Measurements from ENCODE around the gene CTNND1.
A peak's percentile ranks its signal among the peaks of the same experiment; 100 is the strongest.

CTNND1 gene

DNA sequence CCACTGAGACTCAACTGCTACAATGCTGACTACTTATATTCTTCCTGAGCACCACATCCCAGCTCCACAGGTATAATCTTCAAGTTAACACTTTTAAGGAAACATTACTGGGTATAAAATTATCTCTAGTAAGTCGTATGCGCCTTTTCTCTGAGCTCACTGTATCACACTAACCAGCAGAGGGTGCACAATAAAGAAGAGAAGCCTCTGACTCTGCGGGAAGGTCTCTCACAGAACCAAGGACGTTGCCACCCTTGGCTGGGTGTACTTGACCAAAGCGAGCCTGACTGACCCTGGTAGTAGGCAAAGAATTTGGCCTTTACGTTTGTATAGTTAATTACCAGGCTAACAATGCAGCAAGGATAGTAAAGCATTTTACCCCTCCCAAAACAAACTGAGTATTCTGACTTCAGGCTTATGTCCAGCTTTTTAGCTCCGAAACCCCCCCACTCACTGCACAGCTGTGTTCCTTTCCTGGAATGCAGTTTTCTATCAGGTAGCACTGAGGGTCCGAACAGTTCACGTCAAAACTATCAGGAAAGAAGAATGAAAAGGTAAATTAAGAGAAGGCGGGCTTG lies 9.8 kb upstream of the CTNND1 start, which contains the start of gene BTBD18:
TSS of gene BTBD18 (minus strand) at position 144 of the 578 bp plus-strand sequence. CDS start 631 bp downstream, outside the sequence.
- DNase-seq (ENCODE audit: extremely low spot score) = peak; percentile 46
- POLR2A ChIA-PET = interaction anchor here (0.8 to 2.9 kb wide), 5 partner anchors 9 to 49 kb away, joined by 3 to 12 read pairs (median 4); partner anchors contain the start of genes CTNND1, MED19, SELENOH and TMX2
- TF ChIP-seq, protein P1, sequence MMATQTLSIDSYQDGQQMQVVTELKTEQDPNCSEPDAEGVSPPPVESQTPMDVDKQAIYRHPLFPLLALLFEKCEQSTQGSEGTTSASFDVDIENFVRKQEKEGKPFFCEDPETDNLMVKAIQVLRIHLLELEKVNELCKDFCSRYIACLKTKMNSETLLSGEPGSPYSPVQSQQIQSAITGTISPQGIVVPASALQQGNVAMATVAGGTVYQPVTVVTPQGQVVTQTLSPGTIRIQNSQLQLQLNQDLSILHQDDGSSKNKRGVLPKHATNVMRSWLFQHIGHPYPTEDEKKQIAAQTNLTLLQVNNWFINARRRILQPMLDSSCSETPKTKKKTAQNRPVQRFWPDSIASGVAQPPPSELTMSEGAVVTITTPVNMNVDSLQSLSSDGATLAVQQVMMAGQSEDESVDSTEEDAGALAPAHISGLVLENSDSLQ (IDR thresholded peaks at IDR 0.05) = no peak
- TF ChIP-seq CTBP1 (IDR thresholded peaks at IDR 0.05; ENCODE audit: borderline replicate concordance) (no peak), L3MBTL2 (conservative IDR thresholded peaks at IDR 0.05) (no peak), ZNF384 (IDR thresholded peaks at IDR 0.05) (no peak), NFRKB (IDR thresholded peaks at IDR 0.05) (no peak), ELF4 (IDR thresholded peaks at IDR 0.05) (no peak), FOXA1 (IDR thresholded peaks at IDR 0.05) (no peak), FOXM1 (IDR thresholded peaks at IDR 0.05; ENCODE audit: borderline replicate concordance) (no peak), HDGF (IDR thresholded peaks at IDR 0.05; ENCODE audit: borderline replicate concordance) (no peak), SP1 (IDR thresholded peaks at IDR 0.05) (no peak), LEF1 (IDR thresholded peaks at IDR 0.05; ENCODE audit: borderline replicate concordance) (no peak), ARNT (IDR thresholded peaks at IDR 0.05) (no peak)
- CTCF ChIA-PET = interaction anchor here (0.9 to 2.3 kb wide), 4 partner anchors 9 to 49 kb away, joined by 3 to 33 read pairs (median 8); partner anchors contain the start of genes CTNND1 and SELENOH

DNA sequence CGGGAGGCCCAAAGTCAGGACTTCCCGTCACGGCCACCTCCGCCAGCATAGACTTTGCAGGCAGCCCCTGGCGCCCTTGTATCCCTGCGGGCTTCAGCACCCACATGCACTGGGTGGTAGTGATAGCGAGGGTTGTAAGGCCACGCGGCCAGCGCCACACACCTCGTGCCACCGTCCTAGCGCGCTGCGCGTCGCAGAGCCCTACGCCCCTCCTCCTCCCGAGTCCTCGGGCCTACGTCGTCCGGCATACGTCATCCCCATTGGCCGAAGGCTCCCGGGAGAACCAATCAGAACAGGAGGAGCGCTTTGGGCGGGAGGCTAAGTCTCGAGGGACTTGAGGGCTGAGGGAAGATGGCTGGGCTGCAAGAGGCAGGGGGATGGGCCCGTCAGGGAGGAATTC lies 8.6 kb upstream of the CTNND1 start:
- no peak for TF ChIP-seq CTBP1 (IDR thresholded peaks at IDR 0.05; ENCODE audit: borderline replicate concordance)
- no peak for TF ChIP-seq FOXM1 (IDR thresholded peaks at IDR 0.05; ENCODE audit: borderline replicate concordance)
- TF ChIP-seq, protein P1 (IDR thresholded peaks at IDR 0.05) = no peak
- no peak for TF ChIP-seq ZNF384 (IDR thresholded peaks at IDR 0.05)
- no peak for TF ChIP-seq FOXA1 (IDR thresholded peaks at IDR 0.05)
- TF ChIP-seq ARNT (IDR thresholded peaks at IDR 0.05) = no peak
- TF ChIP-seq LEF1 (IDR thresholded peaks at IDR 0.05; ENCODE audit: borderline replicate concordance) = no peak
- TF ChIP-seq HDGF (IDR thresholded peaks at IDR 0.05; ENCODE audit: borderline replicate concordance) = no peak
- no peak for TF ChIP-seq SUZ12 (IDR thresholded peaks at IDR 0.05)
- no peak for TF ChIP-seq L3MBTL2 (conservative IDR thresholded peaks at IDR 0.05)
- no peak for TF ChIP-seq FOXK2 (IDR thresholded peaks at IDR 0.05)
- no peak for TF ChIP-seq NFRKB (IDR thresholded peaks at IDR 0.05)
- POLR2A ChIA-PET = interaction anchor here (2.9 kb wide), 1 partner anchor 11 kb away, joined by 12 read pairs; the partner anchor contains the start of gene SELENOH
- DNase-seq (ENCODE audit: extremely low spot score) = no peak
- CTCF ChIA-PET = interaction anchor here (2.2 kb wide), 1 partner anchor 48 kb away, joined by 33 read pairs; no protein-coding TSS in a partner anchor

DNA sequence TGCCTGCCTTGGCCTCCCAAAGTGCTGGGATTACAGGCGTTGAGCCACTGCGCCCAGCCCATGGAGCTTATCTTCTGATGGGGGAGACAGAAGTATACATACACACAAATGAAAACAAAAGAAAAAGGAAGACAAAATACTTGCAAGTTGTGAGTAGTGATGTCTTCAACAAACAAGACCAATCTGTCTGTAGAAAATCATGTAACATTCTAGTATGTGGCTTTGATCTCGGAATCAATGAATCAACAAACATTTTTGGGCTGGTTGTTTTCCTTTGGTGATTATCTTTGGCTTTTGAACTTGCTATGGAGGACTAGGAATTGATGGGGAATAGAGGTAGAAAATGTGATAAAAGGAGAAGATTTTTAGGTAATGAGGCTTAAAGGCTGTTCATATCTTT lies 3.4 kb upstream of the CTNND1 start:
- ChIA-PET CTCF (interaction anchor here (1.6 kb wide), 1 partner anchor 42 kb away, joined by 5 read pairs; no protein-coding TSS in a partner anchor), POLR2A (no interaction called here)
- DNase-seq (ENCODE audit: extremely low spot score) = no peak
- TF ChIP-seq, protein P1 (IDR thresholded peaks at IDR 0.05) = no peak
- TF ChIP-seq FOXA1 (IDR thresholded peaks at IDR 0.05) = no peak

DNA sequence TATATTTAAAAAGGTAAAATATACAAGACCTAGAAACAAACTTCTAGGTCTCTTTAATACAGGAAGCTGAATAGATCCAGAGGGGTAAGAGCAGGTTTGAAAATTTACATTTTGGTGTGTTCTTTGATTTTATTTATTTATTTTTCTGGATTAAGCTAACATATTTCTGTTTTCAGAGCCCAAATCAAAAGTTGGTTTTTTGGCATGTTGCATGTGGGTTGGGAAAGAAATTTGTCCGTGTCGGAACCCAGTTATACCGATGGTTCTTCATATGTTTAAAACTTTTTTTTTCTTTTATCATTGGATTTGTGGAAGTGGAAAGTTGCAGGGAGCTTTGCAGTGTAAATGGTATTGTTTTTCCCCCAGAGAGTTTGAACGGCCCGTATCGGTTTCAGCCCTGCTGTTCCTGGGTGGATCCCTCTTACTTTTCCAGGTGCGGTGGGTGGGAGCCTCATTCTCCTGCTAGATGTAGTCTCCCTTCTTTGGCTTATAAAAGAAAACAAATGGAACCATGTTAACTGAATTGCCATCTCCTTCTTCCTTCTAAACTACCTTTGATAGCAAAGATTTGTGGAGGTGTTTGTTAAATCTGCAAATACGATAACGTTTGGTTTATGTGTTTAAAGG lies 746 bp downstream of the CTNND1 start:
- POLR2A ChIA-PET = interaction anchor here (1.3 to 3.1 kb wide), 5 partner anchors 10 to 50 kb away, joined by 5 to 28 read pairs (median 7); partner anchors contain the start of genes MED19, SELENOH and TMX2
- CTCF ChIA-PET = interaction anchor here (0.8 to 3.0 kb wide), 2 partner anchors 38 to 45 kb away, joined by 3 to 13 read pairs; no protein-coding TSS in a partner anchor
- peak; percentile 22 for DNase-seq (ENCODE audit: extremely low spot score)
- no peak for TF ChIP-seq TARDBP (IDR thresholded peaks at IDR 0.05)
- no peak for TF ChIP-seq FOXM1 (IDR thresholded peaks at IDR 0.05; ENCODE audit: borderline replicate concordance)
- TF ChIP-seq BHLHE40 (IDR thresholded peaks at IDR 0.05; ENCODE audit: borderline replicate concordance) = no peak
- TF ChIP-seq CTBP1 (IDR thresholded peaks at IDR 0.05; ENCODE audit: borderline replicate concordance) = no peak
- TF ChIP-seq SUZ12 (IDR thresholded peaks at IDR 0.05) = no peak
- TF ChIP-seq ZNF384 (IDR thresholded peaks at IDR 0.05) = no peak
- no peak for TF ChIP-seq ARNT (IDR thresholded peaks at IDR 0.05)
- TF ChIP-seq LEF1 (IDR thresholded peaks at IDR 0.05; ENCODE audit: borderline replicate concordance) = no peak
- TF ChIP-seq NFRKB (IDR thresholded peaks at IDR 0.05) = no peak

DNA sequence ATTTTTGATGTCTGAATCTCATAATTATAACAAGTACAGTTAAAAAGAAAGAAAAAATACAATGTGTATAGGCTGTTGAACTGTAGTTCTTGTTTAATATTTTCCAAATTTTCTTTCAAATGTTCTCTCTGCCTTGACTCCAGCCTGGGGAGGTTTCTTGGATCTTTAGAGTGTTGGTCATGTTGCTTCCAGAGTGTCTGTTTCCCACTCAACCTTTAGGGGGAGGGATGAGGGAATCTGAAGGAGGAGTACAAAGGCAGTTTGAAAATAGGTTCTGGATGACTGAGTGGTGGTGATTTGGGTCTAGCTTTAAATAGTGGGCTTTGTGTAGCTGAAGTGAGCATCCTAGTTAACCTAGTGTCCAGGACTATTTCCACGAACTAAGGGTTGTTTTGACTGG lies 2.0 kb downstream of the CTNND1 start:
- TF ChIP-seq FOXK2 (IDR thresholded peaks at IDR 0.05) = no peak
- no peak for TF ChIP-seq HDGF (IDR thresholded peaks at IDR 0.05; ENCODE audit: borderline replicate concordance)
- no peak for TF ChIP-seq BHLHE40 (IDR thresholded peaks at IDR 0.05; ENCODE audit: borderline replicate concordance)
- TF ChIP-seq NFRKB (IDR thresholded peaks at IDR 0.05) = no peak
- no peak for TF ChIP-seq SP1 (IDR thresholded peaks at IDR 0.05)
- TF ChIP-seq, protein P1 (IDR thresholded peaks at IDR 0.05) = no peak
- no peak for TF ChIP-seq ELF4 (IDR thresholded peaks at IDR 0.05)
- TF ChIP-seq ARNT (IDR thresholded peaks at IDR 0.05) = no peak
- no peak for TF ChIP-seq FOXA1 (IDR thresholded peaks at IDR 0.05)
- TF ChIP-seq SUZ12 (IDR thresholded peaks at IDR 0.05) = no peak
- TF ChIP-seq LEF1 (IDR thresholded peaks at IDR 0.05; ENCODE audit: borderline replicate concordance) = no peak
- no peak for TF ChIP-seq CTBP1 (IDR thresholded peaks at IDR 0.05; ENCODE audit: borderline replicate concordance)
- TF ChIP-seq TARDBP (IDR thresholded peaks at IDR 0.05) = no peak
- no peak for TF ChIP-seq ZNF384 (IDR thresholded peaks at IDR 0.05)
- no peak for TF ChIP-seq FOXM1 (IDR thresholded peaks at IDR 0.05; ENCODE audit: borderline replicate concordance)
- TF ChIP-seq L3MBTL2 (conservative IDR thresholded peaks at IDR 0.05) = no peak
- ChIA-PET POLR2A (interaction anchor here (0.9 to 1.5 kb wide), 2 partner anchors 22 to 37 kb away, joined by 3 to 10 read pairs; partner anchors contain the start of gene SELENOH), CTCF (interaction anchor here (0.8 to 3.0 kb wide), 3 partner anchors 15 to 44 kb away, joined by 3 to 13 read pairs (median 7); no protein-coding TSS in a partner anchor)
- DNase-seq (ENCODE audit: extremely low spot score) = peak; percentile 33
